Activated CD8-positive, alpha-beta memory T cell treated with anti-CD3 and anti-CD28 coated beads for 4 hours (primary cell): ENCODE data around the gene BCL2L13.

Experiments
- DNase-seq, 2 donors: peaks; one replicate each; pipeline ENCODE4 v3.0.0-alpha.2; 2020; ENCODE audit warnings: low read depth in 2 of 2

Gene BCL2L13

DNA sequence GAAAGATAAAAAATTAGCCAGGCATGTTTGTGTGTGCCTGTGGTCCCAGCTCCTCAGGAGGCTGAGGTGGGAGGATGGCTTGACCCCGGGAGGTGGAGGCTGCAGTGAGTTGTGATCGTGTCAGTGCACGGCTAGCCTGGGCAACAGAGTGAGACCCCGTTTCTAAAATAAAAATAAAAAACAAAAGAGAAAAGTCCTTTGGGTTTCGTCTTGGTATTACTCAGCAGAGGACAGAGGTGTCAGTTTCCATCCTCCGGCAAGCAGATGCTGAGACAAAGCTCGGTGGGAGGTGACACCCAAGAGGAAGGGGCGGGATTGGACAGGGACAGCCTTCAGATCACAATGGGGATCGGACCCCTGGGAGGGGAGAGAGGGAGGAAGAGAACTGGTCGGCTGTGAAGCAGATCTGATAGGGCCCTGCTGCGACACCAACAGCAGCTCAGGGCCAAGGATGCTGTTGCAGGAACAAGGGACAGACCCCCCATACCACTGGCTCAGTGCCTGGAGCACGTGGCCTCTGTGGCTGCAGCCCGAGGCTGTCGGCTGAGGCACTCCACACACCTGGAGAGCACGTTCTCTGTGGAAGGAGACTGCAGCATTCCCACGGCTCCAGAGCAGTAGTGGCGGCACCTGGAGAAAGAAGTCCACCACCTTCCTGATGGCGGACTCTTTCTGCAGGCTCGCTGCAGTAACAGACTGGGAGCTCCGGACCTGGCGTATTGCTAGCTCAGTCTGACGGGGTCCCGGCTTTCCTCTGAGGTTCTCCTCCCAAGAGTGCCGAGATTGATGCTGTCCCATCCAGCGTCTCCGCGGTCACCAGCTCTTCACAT, 140.9 kb downstream of the BCL2L13 start:
- no peak for DNase-seq

- no peak for DNase-seq
Measured at GRCh38 chr22:17780116-17780740, 141.7 kb downstream of the BCL2L13 start.
